ENCODE results near the gene PDRG1.

GRCh38 chr20:31920275-31920855 lies 31.5 kb downstream of the PDRG1 start:
- no peak for TF ChIP-seq CTCF (IDR thresholded peaks at IDR 0.05)
- TF ChIP-seq POLR2A (IDR thresholded peaks at IDR 0.05) = no peak

Data from ovary (tissue), 3 donors.